ENCODE measurements around the gene TMEM72.
A peak's percentile ranks its signal among the peaks of the same experiment; 100 is the strongest.

The TMEM72 gene

GRCh38 chr10:44974082-44974627, 63.0 kb downstream of the TMEM72 start:
- no peak for TF ChIP-seq POLR2A (IDR thresholded peaks at IDR 0.05; ENCODE audit: low read depth, low read length)
- TF ChIP-seq POLR2AphosphoS5 (IDR thresholded peaks at IDR 0.05; ENCODE audit: low read depth, low read length): no peak
- TF ChIP-seq TAF1 (IDR thresholded peaks at IDR 0.05; ENCODE audit: borderline replicate concordance, low read depth, low read length): no peak

GRCh38 chr10:44974628-44975430, 63.7 kb downstream of the TMEM72 start:
- peak; percentile 87 for DNase-seq (ENCODE audit: insufficient read length)
- TF ChIP-seq POLR2AphosphoS5 (IDR thresholded peaks at IDR 0.05; ENCODE audit: low read depth, low read length) (0 out of 2 replicates have a peak, but pooled peaks have one; percentile 19), POLR2A (IDR thresholded peaks at IDR 0.05; ENCODE audit: low read depth, low read length) (no peak; the same call in 1 of the 2 replicates), TAF1 (IDR thresholded peaks at IDR 0.05; ENCODE audit: borderline replicate concordance, low read depth, low read length) (no peak)
- FAIRE-seq: peak; percentile 78

More at GRCh38 chr10:44974082-44974627, 63.0 kb downstream of the TMEM72 start:
- DNase-seq (ENCODE audit: insufficient read length) (no peak), FAIRE-seq (peak; percentile 14)

GRCh38 chr10:44975431-44976331, 64.5 kb downstream of the TMEM72 start:
- DNase-seq (ENCODE audit: insufficient read length) (no peak), FAIRE-seq (peak; percentile 44)
- no peak for TF ChIP-seq TAF1 (IDR thresholded peaks at IDR 0.05; ENCODE audit: borderline replicate concordance, low read depth, low read length)
- TF ChIP-seq POLR2AphosphoS5 (IDR thresholded peaks at IDR 0.05; ENCODE audit: low read depth, low read length): no peak
- TF ChIP-seq POLR2A (IDR thresholded peaks at IDR 0.05; ENCODE audit: low read depth, low read length): no peak

- DNase-seq (ENCODE audit: insufficient read length) (no peak), FAIRE-seq (no peak)
- TF ChIP-seq POLR2A (IDR thresholded peaks at IDR 0.05; ENCODE audit: low read depth, low read length) (0 out of 2 replicates have a peak, but pooled peaks have one; percentile 23), TAF1 (IDR thresholded peaks at IDR 0.05; ENCODE audit: borderline replicate concordance, low read depth, low read length) (no peak)
These were observed 65.4 kb downstream of the TMEM72 start for GRCh38 chr10:44976352-44977198.

GRCh38 chr10:44977287-44978212, 66.4 kb downstream of the TMEM72 start:
- DNase-seq (ENCODE audit: insufficient read length) (no peak), FAIRE-seq (no peak)
- TF ChIP-seq TAF1 (IDR thresholded peaks at IDR 0.05; ENCODE audit: borderline replicate concordance, low read depth, low read length) (no peak), POLR2A (IDR thresholded peaks at IDR 0.05; ENCODE audit: low read depth, low read length) (no peak), POLR2AphosphoS5 (IDR thresholded peaks at IDR 0.05; ENCODE audit: low read depth, low read length) (no peak)

GRCh38 chr10:44978213-44978569, 67.1 kb downstream of the TMEM72 start:
- TF ChIP-seq TAF1 (IDR thresholded peaks at IDR 0.05; ENCODE audit: borderline replicate concordance, low read depth, low read length) (no peak), POLR2A (IDR thresholded peaks at IDR 0.05; ENCODE audit: low read depth, low read length) (no peak), POLR2AphosphoS5 (IDR thresholded peaks at IDR 0.05; ENCODE audit: low read depth, low read length) (no peak)
- FAIRE-seq (no peak), DNase-seq (ENCODE audit: insufficient read length) (no peak)

GRCh38 chr10:44978570-44979280, 67.6 kb downstream of the TMEM72 start, which contains the start of gene DEPP1:
TSS of gene DEPP1 (minus strand) at chr10:44978809. CDS start at chr10:44978030, 779 bp downstream.
- FAIRE-seq (peak; percentile 56), DNase-seq (ENCODE audit: insufficient read length) (no peak)
- TF ChIP-seq POLR2AphosphoS5 (IDR thresholded peaks at IDR 0.05; ENCODE audit: low read depth, low read length) (peak; percentile 72), POLR2A (IDR thresholded peaks at IDR 0.05; ENCODE audit: low read depth, low read length) (peak; percentile 77), TAF1 (IDR thresholded peaks at IDR 0.05; ENCODE audit: borderline replicate concordance, low read depth, low read length) (peak; percentile 61; the same call in 1 of the 2 replicates)

- peak; percentile 33 for FAIRE-seq
- no peak for TF ChIP-seq POLR2AphosphoS5 (IDR thresholded peaks at IDR 0.05; ENCODE audit: low read depth, low read length)
- TF ChIP-seq TAF1 (IDR thresholded peaks at IDR 0.05; ENCODE audit: borderline replicate concordance, low read depth, low read length): no peak
- TF ChIP-seq POLR2A (IDR thresholded peaks at IDR 0.05; ENCODE audit: low read depth, low read length): no peak
- no peak for DNase-seq (ENCODE audit: insufficient read length)
These were observed 68.4 kb downstream of the TMEM72 start for GRCh38 chr10:44979281-44980191.

Data from GM12892 (cell line).